MM.1S (cell line): Measurements from ENCODE around the gene GGA2.
"Not testable (repeated sequence)": the region's sequence is repeated elsewhere in the genome, so short reads cannot be mapped to it uniquely, and the experiment has no call there.

ENCODE experiments used
- DNase-seq: peaks from one replicate; pipeline ENCODE4 v3.0.0-alpha.2; 2015
- H2AFZ ChIP-seq: fragments of 300-600 bp; sonication (generic); 2 replicates; pipeline ENCODE4 v1.6.0; 2016; ENCODE audit warnings: antibody characterized with exemption, low read length
- H3F3A ChIP-seq: fragments of 300-600 bp; sonication (generic); 2 replicates; pipeline ENCODE4 v1.6.1; 2016; ENCODE audit warnings: mild to moderate bottlenecking, antibody characterized with exemption, low read length, moderate library complexity, mixed read lengths; ENCODE audit not compliant: insufficient read depth
- H3K27ac ChIP-seq: fragments of 300-600 bp; sonication (generic); 2 replicates; pipeline ENCODE4 v1.5.1; 2016; ENCODE audit warnings: mild to moderate bottlenecking, low read length
- H3K27me3 ChIP-seq: fragments of 300-600 bp; sonication (generic); replicated peaks from 2 replicates; pipeline ENCODE4 v1.6.0; 2016; ENCODE audit warnings: low read length; ENCODE audit not compliant: insufficient read depth
- H3K36me3 ChIP-seq: fragments of 300-600 bp; sonication (generic); replicated peaks from 2 replicates; pipeline ENCODE4 v1.6.1; 2016; ENCODE audit warnings: mild to moderate bottlenecking, low read length, mixed read lengths; ENCODE audit not compliant: insufficient read depth
- H3K4me1 ChIP-seq: fragments of 300-600 bp; sonication (generic); 2 replicates; pipeline ENCODE4 v1.6.1; 2016; ENCODE audit warnings: low read length, mixed read lengths
- H3K4me2 ChIP-seq: fragments of 300-600 bp; sonication (generic); 2 replicates; pipeline ENCODE4 v1.6.0; 2016; ENCODE audit warnings: low read depth, low read length
- H3K4me3 ChIP-seq: fragments of 300-600 bp; sonication (generic); 2 replicates; pipeline ENCODE4 v1.5.1; 2016; ENCODE audit warnings: low read length, mixed read lengths
- H3K79me2 ChIP-seq: fragments of 300-600 bp; sonication (generic); 2 replicates; pipeline ENCODE4 v1.6.1; 2016; ENCODE audit warnings: mixed run types, low read length, mixed read lengths
- H3K9ac ChIP-seq: fragments of 300-600 bp; sonication (generic); 2 replicates; pipeline ENCODE4 v1.6.1; 2016; ENCODE audit warnings: low read length, mixed read lengths
- H3K9me2 ChIP-seq: fragments of 300-600 bp; sonication (generic); replicated peaks from 2 replicates; pipeline ENCODE4 v1.6.1; 2016; ENCODE audit warnings: mild to moderate bottlenecking, low read length, mixed read lengths; ENCODE audit not compliant: insufficient read depth
- H3K9me3 ChIP-seq: fragments of 300-600 bp; sonication (generic); replicated peaks from 2 replicates; pipeline ENCODE4 v1.6.1; 2016; ENCODE audit warnings: mild to moderate bottlenecking, low read length, mixed read lengths; ENCODE audit not compliant: insufficient read depth
- H4K20me1 ChIP-seq: fragments of 300-600 bp; sonication (generic); 2 replicates; pipeline ENCODE4 v1.6.1; 2016; ENCODE audit warnings: mild to moderate bottlenecking, low read length, moderate library complexity, mixed read lengths; ENCODE audit not compliant: insufficient read depth
- EZH2 ChIP-seq: fragments of 300-600 bp; sonication (generic); optimal IDR thresholded peaks from 2 replicates; pipeline ENCODE3; 2017; ENCODE audit warnings: low read depth, mild to moderate bottlenecking, antibody characterized with exemption, low read length, mixed read lengths
- EZH2phosphoT487 ChIP-seq: fragments of 300-600 bp; sonication (generic); IDR thresholded peaks from 2 replicates; pipeline ENCODE4 v1.6.1; 2018; ENCODE audit warnings: antibody characterized with exemption, low read length
- TF ChIP-seq, protein P1 (sequence below): fragments of 300-600 bp; sonication (generic); IDR thresholded peaks from 2 replicates; pipeline ENCODE4 v1.5.1; 2016; ENCODE audit warnings: antibody characterized with exemption, low read length, mixed read lengths

GGA2 gene

DNA sequence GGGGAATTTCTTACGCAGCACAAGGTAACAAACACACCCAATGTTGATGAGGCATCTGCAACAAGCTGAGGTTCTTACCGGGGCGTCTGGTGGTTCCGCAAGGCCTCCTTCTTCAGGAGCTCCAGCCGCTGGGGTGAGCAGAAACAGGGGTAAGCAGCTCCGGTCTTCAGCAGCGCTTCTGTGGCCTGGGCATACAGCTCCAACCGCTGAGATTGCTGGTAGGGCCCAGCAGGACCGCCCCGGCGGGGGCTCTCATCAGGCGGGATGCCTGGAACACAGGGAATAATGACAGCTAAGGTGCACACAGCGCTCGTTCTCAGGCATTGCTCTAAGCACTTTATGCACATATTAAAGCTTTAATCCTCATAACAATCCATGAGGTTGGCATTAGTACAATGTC lies 34.1 kb upstream of the GGA2 start:
- H3K36me3 ChIP-seq = peaks cover 3% of the 10 kb centered on the region; the same call in 1 of the 2 replicates

DNA sequence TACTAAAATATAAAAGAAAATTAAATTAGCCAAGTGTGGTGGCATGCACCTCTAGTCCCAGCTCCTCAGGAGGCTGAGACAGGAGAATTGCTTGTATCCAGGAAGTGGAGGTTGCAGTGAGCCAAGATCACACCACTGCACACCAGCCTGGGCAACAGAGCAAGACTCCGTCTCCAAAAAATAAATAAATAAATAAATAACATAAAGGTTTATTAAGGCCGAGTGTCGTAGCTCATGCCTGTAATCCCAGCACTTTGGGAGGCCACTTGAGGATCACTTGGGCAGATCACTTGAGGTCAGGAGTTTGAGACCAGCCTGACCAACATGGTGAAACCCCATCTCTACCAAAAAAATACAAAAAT lies 30.5 kb upstream of the GGA2 start:
- H3K9me2 ChIP-seq, H3K27me3 ChIP-seq, H3F3A ChIP-seq, H3K4me1 ChIP-seq, H3K9me3 ChIP-seq, H3K4me3 ChIP-seq, H3K4me2 ChIP-seq, H2AFZ ChIP-seq, DNase-seq, H4K20me1 ChIP-seq, H3K9ac ChIP-seq, H3K27ac ChIP-seq, H3K36me3 ChIP-seq: not testable (repeated sequence)
- peaks cover 11% of the 10 kb centered on the region for H3K79me2 ChIP-seq

More for the DNA sequence above, 34.1 kb upstream of the GGA2 start:
- Histone ChIP-seq H3K9me3 (no peaks in the 10 kb centered on the region), H3K4me2 (no peak overlapping the region), H3K4me3 (no peak overlapping the region), H2AFZ (no peak overlapping the region), H3F3A (no peaks in the 10 kb centered on the region), H3K79me2 (peaks cover 13% of the 10 kb centered on the region), H3K27me3 (no peaks in the 10 kb centered on the region), H4K20me1 (no peaks in the 10 kb centered on the region), H3K27ac (no peak overlapping the region), H3K4me1 (no peaks in the 10 kb centered on the region), H3K9ac (no peak overlapping the region), H3K9me2 (no peaks in the 10 kb centered on the region)
- DNase-seq = no peak
- TF ChIP-seq, protein P1, sequence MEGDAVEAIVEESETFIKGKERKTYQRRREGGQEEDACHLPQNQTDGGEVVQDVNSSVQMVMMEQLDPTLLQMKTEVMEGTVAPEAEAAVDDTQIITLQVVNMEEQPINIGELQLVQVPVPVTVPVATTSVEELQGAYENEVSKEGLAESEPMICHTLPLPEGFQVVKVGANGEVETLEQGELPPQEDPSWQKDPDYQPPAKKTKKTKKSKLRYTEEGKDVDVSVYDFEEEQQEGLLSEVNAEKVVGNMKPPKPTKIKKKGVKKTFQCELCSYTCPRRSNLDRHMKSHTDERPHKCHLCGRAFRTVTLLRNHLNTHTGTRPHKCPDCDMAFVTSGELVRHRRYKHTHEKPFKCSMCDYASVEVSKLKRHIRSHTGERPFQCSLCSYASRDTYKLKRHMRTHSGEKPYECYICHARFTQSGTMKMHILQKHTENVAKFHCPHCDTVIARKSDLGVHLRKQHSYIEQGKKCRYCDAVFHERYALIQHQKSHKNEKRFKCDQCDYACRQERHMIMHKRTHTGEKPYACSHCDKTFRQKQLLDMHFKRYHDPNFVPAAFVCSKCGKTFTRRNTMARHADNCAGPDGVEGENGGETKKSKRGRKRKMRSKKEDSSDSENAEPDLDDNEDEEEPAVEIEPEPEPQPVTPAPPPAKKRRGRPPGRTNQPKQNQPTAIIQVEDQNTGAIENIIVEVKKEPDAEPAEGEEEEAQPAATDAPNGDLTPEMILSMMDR = no peak
- no peak for TF ChIP-seq EZH2

DNA sequence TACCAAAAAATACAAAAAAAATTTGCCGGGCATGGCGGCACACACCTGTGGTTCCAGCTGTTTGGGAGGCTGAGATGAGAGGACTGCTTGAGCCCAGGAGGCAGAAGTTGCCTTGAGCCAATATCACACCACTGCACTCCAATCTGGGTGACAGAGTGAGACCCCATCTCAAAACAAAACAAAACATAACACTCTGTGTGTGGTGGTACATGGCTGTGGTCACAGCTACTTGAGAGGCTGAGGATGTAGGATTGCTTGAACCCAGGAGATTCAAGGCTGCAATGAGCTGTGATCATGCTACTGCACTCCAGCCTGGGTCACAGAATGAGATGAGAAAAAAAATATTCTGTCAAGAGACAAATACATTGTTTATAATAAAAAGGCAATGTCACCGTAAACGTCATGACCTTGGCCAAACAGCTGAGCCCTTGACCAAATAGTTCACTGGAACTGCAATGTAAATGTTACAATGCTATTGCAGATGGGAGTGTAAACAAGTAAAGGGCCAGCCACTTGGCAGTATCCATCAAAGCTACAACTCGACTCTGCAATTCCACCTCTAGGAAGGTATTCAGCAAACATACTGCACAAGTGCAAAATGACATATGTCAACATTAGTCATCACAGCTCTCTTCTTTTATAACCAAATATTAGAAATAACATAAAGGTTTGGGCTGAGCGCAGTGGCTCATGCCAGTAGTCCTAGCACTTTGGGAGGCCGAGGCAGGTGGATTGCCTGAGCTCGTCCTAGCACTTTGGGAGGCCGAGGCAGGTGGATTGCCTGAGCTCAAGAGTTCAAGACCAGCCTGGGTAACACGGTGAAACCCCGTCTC lies 29.9 kb upstream of the GGA2 start:
- H3K9me3 ChIP-seq = no peaks in the 10 kb centered on the region
- H3K4me3 ChIP-seq = no peak overlapping the region
- H2AFZ ChIP-seq = no peak overlapping the region
- H3K9me2 ChIP-seq = no peaks in the 10 kb centered on the region
- peaks cover 8% of the 10 kb centered on the region for H3K79me2 ChIP-seq
- no peak overlapping the region for H3K9ac ChIP-seq
- no peak overlapping the region for H3K4me2 ChIP-seq
- no peak for TF ChIP-seq EZH2phosphoT487
- TF ChIP-seq, protein P1 = no peak
- TF ChIP-seq EZH2 = no peak
- H3K36me3 ChIP-seq = no peaks in the 10 kb centered on the region; the same call in 1 of the 2 replicates
- no peaks in the 10 kb centered on the region for H3K27me3 ChIP-seq
- no peak overlapping the region for H3K27ac ChIP-seq
- H3F3A ChIP-seq = no peaks in the 10 kb centered on the region
- DNase-seq = no peak
- H4K20me1 ChIP-seq = no peaks in the 10 kb centered on the region
- no peaks in the 10 kb centered on the region for H3K4me1 ChIP-seq

DNA sequence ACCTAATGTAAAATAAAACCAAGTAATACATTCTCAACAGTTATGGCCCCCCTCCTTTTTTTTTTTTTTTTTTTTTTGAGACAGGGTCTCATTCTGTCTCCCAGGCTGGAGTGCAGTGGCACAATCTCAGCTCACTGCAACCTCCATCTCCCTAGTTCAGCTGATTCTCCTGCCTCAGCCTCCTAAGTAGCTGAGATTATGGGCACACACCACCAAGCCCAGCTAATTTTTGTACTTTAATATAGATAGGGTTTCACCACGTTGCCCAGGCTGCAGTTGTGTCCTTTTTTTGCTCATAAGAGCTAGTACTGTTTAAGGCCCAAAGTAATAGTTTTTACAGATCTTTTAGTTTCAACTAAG lies 28.6 kb upstream of the GGA2 start:
- Histone ChIP-seq H4K20me1 (no peaks in the 10 kb centered on the region), H3K4me3 (no peak overlapping the region), H2AFZ (no peak overlapping the region), H3K4me1 (no peaks in the 10 kb centered on the region), H3K36me3 (peaks cover 9% of the 10 kb centered on the region), H3K4me2 (no peak overlapping the region), H3K9me2 (no peaks in the 10 kb centered on the region), H3K27ac (no peak overlapping the region), H3K27me3 (no peaks in the 10 kb centered on the region), H3K9me3 (no peaks in the 10 kb centered on the region), H3F3A (no peaks in the 10 kb centered on the region), H3K79me2 (peaks cover 13% of the 10 kb centered on the region), H3K9ac (no peak overlapping the region)
- TF ChIP-seq EZH2 (no peak), EZH2phosphoT487 (no peak)
- TF ChIP-seq, protein P1 = no peak
- DNase-seq = no peak
